Natural killer cell treated with Interleukin-12 subunit alpha and Interleukin-12 subunit beta and Interleukin-15 and Interleukin-18, amount 100 ng/mL, for 72 hours (primary cell): ENCODE data around the gene GPLD1. TPM values are rescaled to one million over a fixed set of nuclear protein-coding genes. Genes with fewer than 3 reads are reported as not detected.
"Not testable (repeated sequence)": the region's sequence is repeated elsewhere in the genome, so short reads cannot be mapped to it uniquely, and the experiment has no call there.

Experiments
- ATAC-seq, 2 donors: fragments of 150-1000 bp; cut with Tn5 transposase in 1 of 2; sonication (Bioruptor Pico), chemical (Tn5 transposase) in 1 of 2; 2 replicates each; pipeline ENCODE4 v1.10.0; 2021
- DNase-seq: peaks from one replicate; pipeline ENCODE4 v3.0.0; 2022; ENCODE audit warnings: low spot score
- H3K27ac Mint-ChIP-seq, 2 donors: 1 replicate in 1 of 2; 2 replicates in 1 of 2; pipeline ENCODE4 v1.8.0; 2022; ENCODE audit warnings: mixed read lengths in 2 of 2, mild to moderate bottlenecking in 1 of 2, moderate library complexity in 1 of 2
- H3K27me3 Mint-ChIP-seq, 2 donors: 1 replicate in 1 of 2; 2 replicates in 1 of 2; pipeline ENCODE4 v1.8.0; 2022; ENCODE audit warnings: mixed read lengths in 2 of 2
- H3K36me3 Mint-ChIP-seq: one replicate; pipeline ENCODE4 v1.8.0; 2022; ENCODE audit warnings: mixed read lengths
- H3K4me1 Mint-ChIP-seq, 2 donors: 1 replicate in 1 of 2; 2 replicates in 1 of 2; pipeline ENCODE4 v1.8.0; 2022; ENCODE audit warnings: low read depth in 2 of 2, mixed read lengths in 2 of 2, mild to moderate bottlenecking in 1 of 2
- H3K4me3 Mint-ChIP-seq: one replicate; pipeline ENCODE4 v1.8.0; 2022; ENCODE audit warnings: mixed read lengths
- H3K9me3 Mint-ChIP-seq: 2 replicates; pipeline ENCODE4 v1.8.0; 2022; ENCODE audit warnings: mixed read lengths
- total RNA-seq, 2 donors: library from RNA; stranded (reverse); gene quantifications; one replicate each; pipeline ENCODE4 v1.2.3, GENCODE V29; 2022

Gene GPLD1
- total RNA-seq, 2 donors from 2014 or later, result 0.45 to 0.81 TPM

- H3K4me3 Mint-ChIP-seq, ATAC-seq, H3K4me1 Mint-ChIP-seq, H3K27me3 Mint-ChIP-seq, DNase-seq, H3K9me3 Mint-ChIP-seq, H3K27ac Mint-ChIP-seq, H3K36me3 Mint-ChIP-seq: not testable (repeated sequence)
These were observed 22.6 kb upstream of the GPLD1 start for GRCh38 chr6:24511976-24512375.

- ATAC-seq (no peak), DNase-seq (no peak)
- Mint-ChIP-seq H3K27me3 (no peaks in the 10 kb centered on the region), H3K4me3 (no peak overlapping the region), H3K4me1 (no peaks in the 10 kb centered on the region), H3K27ac (no peak overlapping the region), H3K9me3 (no peaks in the 10 kb centered on the region), H3K36me3 (peaks cover 5% of the 10 kb centered on the region)
These were observed 17.6 kb upstream of the GPLD1 start for GRCh38 chr6:24506814-24507520.

GRCh38 chr6:24504649-24505586 lies 15.5 kb upstream of the GPLD1 start:
- Mint-ChIP-seq H3K4me3 (no peak overlapping the region), H3K36me3 (peaks cover 5% of the 10 kb centered on the region), H3K9me3 (no peaks in the 10 kb centered on the region), H3K27ac (no peak overlapping the region), H3K4me1 (no peaks in the 10 kb centered on the region), H3K27me3 (no peaks in the 10 kb centered on the region)
- ATAC-seq, result no peak
- no peak for DNase-seq

- no peaks in the 10 kb centered on the region for H3K27me3 Mint-ChIP-seq
- no peak overlapping the region for H3K27ac Mint-ChIP-seq
- ATAC-seq (no peak), DNase-seq (no peak)
- no peaks in the 10 kb centered on the region for H3K9me3 Mint-ChIP-seq
- peaks cover 5% of the 10 kb centered on the region for H3K36me3 Mint-ChIP-seq
- H3K4me1 Mint-ChIP-seq, result no peaks in the 10 kb centered on the region
- H3K4me3 Mint-ChIP-seq, result no peak overlapping the region
These were observed 14.9 kb upstream of the GPLD1 start for GRCh38 chr6:24504287-24504648.

- DNase-seq (no peak), ATAC-seq (no peak)
- H3K9me3 Mint-ChIP-seq, result peaks cover 3% of the 10 kb centered on the region
- H3K4me3 Mint-ChIP-seq, result no peak overlapping the region
- H3K27ac Mint-ChIP-seq, result no peak overlapping the region
- H3K36me3 Mint-ChIP-seq, result peaks cover 10% of the 10 kb centered on the region
- no peaks in the 10 kb centered on the region for H3K4me1 Mint-ChIP-seq
- H3K27me3 Mint-ChIP-seq, result no peaks in the 10 kb centered on the region
These were observed 12.5 kb upstream of the GPLD1 start for GRCh38 chr6:24501914-24502313.

- ATAC-seq (no peak), DNase-seq (no peak)
- H3K4me1 Mint-ChIP-seq, result no peaks in the 10 kb centered on the region
- H3K9me3 Mint-ChIP-seq, result peaks cover 3% of the 10 kb centered on the region
- H3K27ac Mint-ChIP-seq, result no peak overlapping the region
- peaks cover 14% of the 10 kb centered on the region for H3K36me3 Mint-ChIP-seq
- H3K27me3 Mint-ChIP-seq, result no peaks in the 10 kb centered on the region
- no peak overlapping the region for H3K4me3 Mint-ChIP-seq
These were observed 12.0 kb upstream of the GPLD1 start for GRCh38 chr6:24501374-24501773.

GRCh38 chr6:24500683-24501082 lies 11.3 kb upstream of the GPLD1 start:
- H3K27me3 Mint-ChIP-seq, result no peaks in the 10 kb centered on the region
- peaks cover 3% of the 10 kb centered on the region for H3K9me3 Mint-ChIP-seq
- DNase-seq (no peak), ATAC-seq (no peak)
- peaks cover 14% of the 10 kb centered on the region for H3K36me3 Mint-ChIP-seq
- H3K4me3 Mint-ChIP-seq, result no peak overlapping the region
- no peaks in the 10 kb centered on the region for H3K4me1 Mint-ChIP-seq
- H3K27ac Mint-ChIP-seq, result no peak overlapping the region

- no peak overlapping the region for H3K4me3 Mint-ChIP-seq
- peaks cover 0 to 3% of the 10 kb centered on the region in 2 donors for H3K27me3 Mint-ChIP-seq
These were observed 8.0 kb upstream of the GPLD1 start for GRCh38 chr6:24497254-24497970.

GRCh38 chr6:24494821-24495795 lies 5.7 kb upstream of the GPLD1 start, which contains the start of gene ALDH5A1:
Gene ALDH5A1, plus strand, starts transcription at chr6:24494969. Its CDS starts 28 bp downstream, at chr6:24494997.
- H3K27me3 Mint-ChIP-seq, result peaks cover 0 to 3% of the 10 kb centered on the region in 2 donors
- peak within 1 kb of the TSS; percentile 17 to 63 for H3K27ac Mint-ChIP-seq

More at GRCh38 chr6:24497254-24497970, 8.0 kb upstream of the GPLD1 start:
- H3K27ac Mint-ChIP-seq, result no peak overlapping the region
- peaks cover 8 to 11% of the 10 kb centered on the region in 2 donors for H3K4me1 Mint-ChIP-seq
- H3K9me3 Mint-ChIP-seq, result peaks cover 3% of the 10 kb centered on the region
- DNase-seq (no peak), ATAC-seq (no peak)
- H3K36me3 Mint-ChIP-seq, result peaks cover 9% of the 10 kb centered on the region

GRCh38 chr6:24493945-24494820 lies 4.8 kb upstream of the GPLD1 start:
- Mint-ChIP-seq H3K27ac (peak overlapping the region; percentile 17 to 63), H3K4me1 (peaks cover 8 to 11% of the 10 kb centered on the region in 2 donors), H3K9me3 (peaks cover 3% of the 10 kb centered on the region), H3K36me3 (peaks cover 9% of the 10 kb centered on the region), H3K4me3 (peak overlapping the region; percentile 80), H3K27me3 (peaks cover 0 to 3% of the 10 kb centered on the region in 2 donors)
- ATAC-seq (peak; percentile 1 to 2), DNase-seq (no peak)

More at GRCh38 chr6:24494821-24495795, 5.7 kb upstream of the GPLD1 start, which contains the start of gene ALDH5A1:
- peak within 1 kb of the TSS; percentile 80 for H3K4me3 Mint-ChIP-seq
- H3K9me3 Mint-ChIP-seq, result peaks cover 3% of the 10 kb centered on the region
- DNase-seq (peak; percentile 87), ATAC-seq (peak; percentile 86 to 90)
- H3K36me3 Mint-ChIP-seq, result peaks cover 9% of the 10 kb centered on the region
- H3K4me1 Mint-ChIP-seq, result peaks cover 8 to 11% of the 10 kb centered on the region in 2 donors

- Mint-ChIP-seq H3K4me3 (no peak overlapping the region), H3K4me1 (peaks cover 8 to 11% of the 10 kb centered on the region in 2 donors), H3K9me3 (peaks cover 3% of the 10 kb centered on the region), H3K27ac (no peak overlapping the region), H3K27me3 (peaks cover 0 to 3% of the 10 kb centered on the region in 2 donors), H3K36me3 (peaks cover 9% of the 10 kb centered on the region)
- ATAC-seq, result no peak
- no peak for DNase-seq
These were observed 3.1 kb upstream of the GPLD1 start for GRCh38 chr6:24492475-24492874.

- no peak overlapping the region for H3K27ac Mint-ChIP-seq
- H3K36me3 Mint-ChIP-seq, result no peaks in the 10 kb centered on the region
- ATAC-seq (no peak), DNase-seq (no peak)
- H3K27me3 Mint-ChIP-seq, result peaks cover 0 to 3% of the 10 kb centered on the region in 2 donors
- no peaks in the 10 kb centered on the region for H3K9me3 Mint-ChIP-seq
- no peak overlapping the region for H3K4me3 Mint-ChIP-seq
- H3K4me1 Mint-ChIP-seq, result peaks cover 8 to 11% of the 10 kb centered on the region in 2 donors
These were observed 1.6 kb upstream of the GPLD1 start for GRCh38 chr6:24490948-24491347.
